NT2/D1 (cell line): ENCODE data around the gene ZNF611.
A peak's percentile ranks its signal among the peaks of the same experiment; 100 is the strongest.
"Not testable (repeated sequence)": the region's sequence is repeated elsewhere in the genome, so short reads cannot be mapped to it uniquely, and the experiment has no call there.

Experiments used
- DNase-seq: peaks from one replicate; pipeline ENCODE4 v3.0.0-alpha.2; 2011; ENCODE audit warnings: low read depth, low spot score
- H3K27me3 ChIP-seq: 2 replicates; pipeline ENCODE4 v1.6.0; 2011; ENCODE audit warnings: mild to moderate bottlenecking; ENCODE audit not compliant: insufficient read length, insufficient read depth
- H3K36me3 ChIP-seq: 2 replicates; pipeline ENCODE4 v1.6.1; 2011; ENCODE audit warnings: mild to moderate bottlenecking, low read length, mixed read lengths; ENCODE audit not compliant: insufficient read depth, insufficient read length
- H3K4me1 ChIP-seq: 2 replicates; pipeline ENCODE4 v1.5.1; 2011; ENCODE audit not compliant: insufficient read depth, insufficient read length
- H3K4me3 ChIP-seq: 2 replicates; pipeline ENCODE4 v1.5.1; 2011; ENCODE audit warnings: low read depth; ENCODE audit not compliant: insufficient read length
- H3K9ac ChIP-seq: 2 replicates; pipeline ENCODE4 v1.6.0; 2011; ENCODE audit warnings: low read depth; ENCODE audit not compliant: insufficient read length
- H3K9me3 ChIP-seq: 2 replicates; pipeline ENCODE4 v1.5.1; 2011; ENCODE audit warnings: mild to moderate bottlenecking, low read length; ENCODE audit not compliant: insufficient read depth
- SUZ12 ChIP-seq: IDR thresholded peaks from 2 replicates; pipeline ENCODE4 v1.6.1; 2011; ENCODE audit not compliant: insufficient read length, insufficient read depth; ENCODE audit errors: extremely low read depth
- YY1 ChIP-seq: IDR thresholded peaks from 2 replicates; pipeline ENCODE4 v1.6.1; 2011; ENCODE audit not compliant: insufficient read length, insufficient read depth
- ZNF274 ChIP-seq: IDR thresholded peaks from 2 replicates; pipeline ENCODE4 v1.6.1; 2011; ENCODE audit warnings: mild to moderate bottlenecking, low read depth, low read length

Gene ZNF611

GRCh38 chr19:52725528-52725961, 9.3 kb downstream of the ZNF611 start:
- DNase-seq = no peak
- Histone ChIP-seq H3K4me3 (no peak overlapping the region), H3K4me1 (no peaks in the 10 kb centered on the region), H3K27me3 (no peaks in the 10 kb centered on the region), H3K9me3 (peaks cover 38% of the 10 kb centered on the region), H3K36me3 (peaks cover 53% of the 10 kb centered on the region), H3K9ac (no peak overlapping the region)
- no peak for TF ChIP-seq YY1
- no peak for TF ChIP-seq SUZ12
- no peak for TF ChIP-seq ZNF274

- H3K9ac ChIP-seq = no peak overlapping the region
- peaks cover 55% of the 10 kb centered on the region for H3K36me3 ChIP-seq
- H3K9me3 ChIP-seq = peaks cover 44% of the 10 kb centered on the region
These were observed 9.9 kb downstream of the ZNF611 start for GRCh38 chr19:52724701-52725514.

GRCh38 chr19:52723907-52724598, 10.8 kb downstream of the ZNF611 start:
- not testable (repeated sequence) for H3K4me3 ChIP-seq, H3K9ac ChIP-seq, DNase-seq, H3K4me1 ChIP-seq, H3K27me3 ChIP-seq
- H3K9me3 ChIP-seq = peaks cover 49% of the 10 kb centered on the region
- H3K36me3 ChIP-seq = peaks cover 57% of the 10 kb centered on the region

More at GRCh38 chr19:52724701-52725514, 9.9 kb downstream of the ZNF611 start:
- no peak for DNase-seq
- TF ChIP-seq ZNF274 (no peak), YY1 (no peak), SUZ12 (no peak)
- no peak overlapping the region for H3K4me3 ChIP-seq
- H3K4me1 ChIP-seq = no peaks in the 10 kb centered on the region
- H3K27me3 ChIP-seq = no peaks in the 10 kb centered on the region

- Histone ChIP-seq H3K36me3 (peaks cover 54% of the 10 kb centered on the region), H3K9ac (no peak overlapping the region), H3K27me3 (no peaks in the 10 kb centered on the region), H3K4me3 (no peak overlapping the region), H3K9me3 (peaks cover 55% of the 10 kb centered on the region), H3K4me1 (peaks cover under 1% of the 10 kb centered on the region)
- no peak for TF ChIP-seq ZNF274
- no peak for TF ChIP-seq YY1
- TF ChIP-seq SUZ12 = no peak
- DNase-seq = no peak
These were observed 12.5 kb downstream of the ZNF611 start for GRCh38 chr19:52722062-52723003.

- not testable (repeated sequence) for H3K4me1 ChIP-seq, DNase-seq, H3K9ac ChIP-seq, H3K4me3 ChIP-seq, H3K27me3 ChIP-seq
- Histone ChIP-seq H3K9me3 (peaks cover 53% of the 10 kb centered on the region), H3K36me3 (peaks cover 50% of the 10 kb centered on the region)
These were observed 14.3 kb downstream of the ZNF611 start for GRCh38 chr19:52720541-52720940.

GRCh38 chr19:52716522-52716921, 18.3 kb downstream of the ZNF611 start:
- peak; percentile 75 for DNase-seq
- TF ChIP-seq ZNF274 (no peak), YY1 (no peak), SUZ12 (no peak)
- Histone ChIP-seq H3K4me1 (peaks cover 3% of the 10 kb centered on the region), H3K9me3 (peaks cover 27% of the 10 kb centered on the region), H3K27me3 (no peaks in the 10 kb centered on the region), H3K36me3 (peaks cover 58% of the 10 kb centered on the region), H3K4me3 (no peak overlapping the region), H3K9ac (no peak overlapping the region)

- Histone ChIP-seq H3K9ac (peak overlapping the region; percentile 50), H3K9me3 (peaks cover 21% of the 10 kb centered on the region), H3K36me3 (peaks cover 58% of the 10 kb centered on the region)
- not testable (repeated sequence) for H3K27me3 ChIP-seq, H3K4me3 ChIP-seq, H3K4me1 ChIP-seq, DNase-seq
These were observed 18.9 kb downstream of the ZNF611 start for GRCh38 chr19:52715902-52716301.

- H3K36me3 ChIP-seq = peaks cover 58% of the 10 kb centered on the region
- H3K9me3 ChIP-seq = peaks cover 15% of the 10 kb centered on the region
- DNase-seq, H3K9ac ChIP-seq, H3K4me1 ChIP-seq, H3K4me3 ChIP-seq, H3K27me3 ChIP-seq: not testable (repeated sequence)
These were observed 19.5 kb downstream of the ZNF611 start for GRCh38 chr19:52715330-52715729.

- H3K27me3 ChIP-seq, H3K9ac ChIP-seq, DNase-seq, H3K9me3 ChIP-seq, H3K4me1 ChIP-seq, H3K4me3 ChIP-seq: not testable (repeated sequence)
- peaks cover 61% of the 10 kb centered on the region for H3K36me3 ChIP-seq
These were observed 21.8 kb downstream of the ZNF611 start for GRCh38 chr19:52713051-52713450.

GRCh38 chr19:52711661-52712060, 23.2 kb downstream of the ZNF611 start:
- H3K4me3 ChIP-seq, H3K27me3 ChIP-seq, H3K4me1 ChIP-seq, H3K9ac ChIP-seq, DNase-seq, H3K9me3 ChIP-seq: not testable (repeated sequence)
- peaks cover 70% of the 10 kb centered on the region for H3K36me3 ChIP-seq
